TTC549 (cell line): ENCODE data around the gene LIME1.

Experiments
- FAIRE-seq: peaks from 2 replicates; lab custom pipeline; 2012; peaks lifted over from hg19 to GRCh38; lab: Jason Lieb, UNC

The LIME1 gene

DNA sequence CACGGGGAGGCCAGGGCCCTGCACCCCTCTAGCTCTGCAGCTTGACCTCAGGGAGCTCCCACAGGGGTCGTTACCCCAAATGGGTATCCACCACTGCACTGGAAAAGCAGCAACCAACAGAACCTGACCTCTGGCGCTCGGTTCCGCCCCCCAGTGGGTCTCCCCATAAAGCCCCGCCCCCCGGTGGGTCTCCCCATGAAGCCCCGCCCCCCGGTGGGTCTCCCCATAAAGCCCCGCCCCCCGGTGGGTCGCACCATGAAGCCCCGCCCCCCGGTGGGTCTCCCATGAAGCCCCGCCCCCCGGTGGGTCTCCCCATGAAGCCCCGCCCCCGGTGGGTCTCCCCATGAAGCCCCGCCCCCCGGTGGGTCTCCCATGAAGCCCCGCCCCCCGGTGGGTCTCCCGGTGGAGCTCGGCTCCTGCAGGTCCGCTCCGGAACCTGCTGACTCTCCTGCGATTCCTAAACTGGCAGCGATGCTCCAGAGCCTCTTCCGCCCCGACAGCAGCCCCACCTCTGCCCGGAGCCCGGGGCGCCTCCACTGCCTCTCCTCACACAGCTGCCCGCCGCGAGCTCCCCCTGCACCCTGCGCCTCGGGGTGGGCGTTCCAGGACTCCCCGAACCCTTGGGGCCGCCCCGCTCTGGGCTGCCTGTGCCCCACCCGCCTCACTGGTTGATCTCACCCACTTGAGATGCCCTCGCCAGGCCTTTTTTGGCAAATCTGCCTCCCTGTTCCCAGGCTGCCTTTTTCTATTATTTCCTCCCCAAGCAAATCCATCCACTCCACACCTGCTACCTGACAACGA is 15.2 kb downstream of the LIME1 start:
- no peak for FAIRE-seq

DNA sequence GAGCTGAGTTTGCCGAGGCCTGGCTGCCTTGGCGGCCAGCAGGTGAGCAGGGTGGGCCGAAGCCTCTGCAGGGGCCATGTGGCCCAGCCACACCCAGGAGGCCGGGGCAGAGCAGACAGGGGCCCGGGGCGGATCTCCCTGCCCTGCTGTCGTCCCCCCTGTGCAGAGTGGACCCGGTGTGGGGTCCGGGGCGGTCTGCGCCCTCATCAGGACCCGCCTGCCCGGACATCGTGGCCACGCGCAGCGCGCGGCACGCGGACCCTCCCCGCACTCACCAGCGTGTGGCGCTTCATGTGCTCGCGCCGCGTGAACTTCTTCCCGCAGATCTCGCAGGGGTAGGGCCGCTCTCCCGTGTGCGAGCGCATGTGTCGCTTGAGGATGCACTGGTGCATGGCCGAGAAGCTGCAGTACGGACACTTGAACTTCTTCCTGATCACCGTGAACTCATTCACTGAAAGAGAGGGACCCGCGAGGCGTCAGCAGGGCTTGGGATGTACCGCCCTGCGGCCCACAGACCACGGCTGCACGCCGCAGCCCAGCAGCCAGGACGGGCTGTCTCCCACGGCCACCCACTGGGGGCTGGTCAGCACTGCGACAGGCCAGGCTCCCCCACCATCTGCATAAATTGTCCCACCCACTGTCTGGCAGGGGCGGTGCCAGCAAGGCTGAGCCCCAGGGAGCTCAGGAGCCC is 16.1 kb downstream of the LIME1 start:
- FAIRE-seq: no peak

DNA sequence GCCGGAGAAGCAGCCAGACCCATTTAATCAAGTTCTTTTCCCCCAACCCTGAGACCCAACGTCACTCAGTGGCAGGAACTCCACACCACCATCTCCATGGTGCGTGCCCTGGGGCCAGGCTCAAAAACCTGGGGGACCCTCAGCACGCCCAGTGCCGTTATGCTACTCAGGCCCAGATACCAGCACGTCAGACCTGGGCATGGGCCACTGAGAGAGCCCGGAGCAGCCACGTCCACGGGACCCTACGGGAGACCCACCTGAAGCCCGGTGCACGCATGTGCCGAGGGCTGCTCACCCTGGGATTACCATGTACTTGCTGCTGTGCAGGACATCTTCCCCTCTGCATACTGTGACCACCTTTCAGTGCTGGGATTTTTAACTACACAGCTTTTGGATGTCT is 16.9 kb downstream of the LIME1 start:
- FAIRE-seq: no peak

DNA sequence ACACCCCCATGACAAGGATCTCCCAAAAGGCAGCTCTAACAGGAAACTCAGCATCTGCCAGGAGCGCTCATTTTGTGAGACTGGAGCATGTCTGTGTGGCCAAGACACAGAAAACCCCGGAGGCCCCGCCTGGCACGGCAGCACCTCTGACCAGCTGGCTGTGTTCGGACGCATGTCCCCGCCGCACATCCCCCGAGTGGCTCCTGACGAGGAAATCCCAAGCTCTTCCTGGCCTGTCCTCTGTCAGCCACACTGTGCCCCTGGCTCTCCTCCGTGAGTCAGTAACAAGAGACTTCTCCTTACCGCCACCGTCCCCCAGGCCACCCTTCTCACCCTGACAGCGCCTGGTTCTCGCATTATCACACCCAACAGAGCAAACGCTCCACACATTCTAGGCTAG is 17.5 kb downstream of the LIME1 start:
- FAIRE-seq: no peak

DNA sequence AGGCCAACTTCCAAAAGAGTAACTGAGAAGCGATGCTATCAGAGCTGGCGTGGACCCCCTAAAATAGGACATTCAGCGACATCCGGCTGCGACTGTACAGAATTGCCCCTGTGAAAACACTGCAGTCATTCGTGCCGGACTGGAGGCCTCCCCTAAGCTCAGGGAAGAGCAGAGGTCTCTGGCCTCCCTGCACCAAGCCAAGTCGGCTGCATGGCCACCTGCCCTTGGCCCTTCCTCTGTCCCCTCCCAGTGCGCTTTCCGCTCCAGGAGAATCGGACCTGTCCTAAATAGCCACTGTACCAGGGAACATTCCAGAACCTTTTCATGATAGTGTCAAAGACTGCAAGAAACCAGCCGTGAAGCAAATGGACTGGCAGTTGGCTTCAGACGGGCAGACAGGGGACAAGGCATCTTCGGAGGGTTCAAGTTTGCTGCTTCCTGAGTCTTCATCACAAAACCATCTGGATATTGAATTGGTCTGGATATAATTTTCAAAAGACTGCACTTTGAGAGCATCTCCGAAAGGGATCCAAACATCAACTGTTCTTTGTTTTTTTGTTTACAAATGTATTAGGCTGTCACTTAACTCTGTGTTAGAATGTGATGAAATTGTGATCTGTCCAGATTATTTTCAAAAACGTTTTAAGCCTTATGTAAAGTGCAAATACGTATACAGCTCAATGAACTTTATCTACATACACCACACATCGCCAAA is 19.6 kb downstream of the LIME1 start:
- no peak for FAIRE-seq

DNA sequence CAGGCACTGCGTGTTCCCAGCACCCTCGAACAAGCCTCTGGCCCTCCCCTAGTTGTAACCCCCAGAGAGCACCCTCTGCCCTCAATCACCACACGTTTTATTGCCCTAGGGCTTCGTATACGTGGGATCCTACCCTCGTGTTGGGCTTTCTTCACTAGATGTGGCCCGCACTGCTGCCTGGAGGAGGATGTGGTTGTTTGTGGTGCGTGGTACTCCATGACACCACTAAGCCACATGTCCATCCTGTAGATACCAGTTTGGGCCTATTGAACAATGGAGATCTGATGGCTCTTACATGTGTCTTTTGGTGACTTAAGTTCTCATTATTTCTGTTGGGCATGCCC is 20.2 kb downstream of the LIME1 start:
- no peak for FAIRE-seq

DNA sequence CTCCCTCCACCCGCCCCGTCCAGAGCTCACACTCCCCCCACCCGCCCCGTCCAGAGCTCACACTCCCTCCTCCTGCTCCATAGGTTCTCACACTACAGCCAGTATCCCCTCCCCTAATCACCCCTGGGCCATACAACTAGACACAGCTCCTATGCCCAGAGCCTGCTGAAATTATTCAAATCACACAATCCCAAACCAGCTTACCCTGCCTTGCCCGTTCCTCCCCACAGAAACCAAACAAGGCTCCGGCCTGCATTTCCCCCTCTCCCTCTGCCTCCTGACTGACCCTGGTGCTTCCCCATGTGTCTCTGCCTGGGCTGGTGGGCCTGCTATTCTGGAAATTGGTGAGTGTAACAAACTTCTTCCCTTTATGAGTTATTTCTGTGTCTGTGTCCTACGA is 21.7 kb downstream of the LIME1 start:
- no peak for FAIRE-seq

DNA sequence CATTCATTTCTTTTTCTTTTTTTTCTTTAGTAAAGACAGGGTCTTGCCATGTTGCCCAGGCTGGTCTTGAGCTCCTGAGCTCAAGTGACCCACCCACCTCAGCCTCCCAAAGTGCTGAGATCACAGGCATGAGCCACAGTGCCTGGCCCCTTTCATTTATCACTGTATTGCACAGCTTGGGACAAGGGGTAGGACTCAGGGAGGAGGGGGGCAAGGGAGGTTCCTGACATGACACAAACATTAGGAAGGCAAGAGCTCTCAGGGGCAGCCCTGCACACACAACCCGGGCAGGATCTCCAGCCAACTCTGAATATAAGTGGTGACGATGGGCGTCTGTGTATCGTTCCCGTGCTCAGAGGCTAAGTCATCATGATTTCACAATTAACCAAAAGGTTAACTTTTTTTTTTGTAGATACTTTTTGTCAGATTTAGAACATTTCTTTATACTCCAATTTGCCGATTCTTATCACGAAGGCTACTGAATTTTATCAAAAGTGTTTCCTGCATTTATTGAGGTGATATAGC is 23.0 kb downstream of the LIME1 start:
- no peak for FAIRE-seq

DNA sequence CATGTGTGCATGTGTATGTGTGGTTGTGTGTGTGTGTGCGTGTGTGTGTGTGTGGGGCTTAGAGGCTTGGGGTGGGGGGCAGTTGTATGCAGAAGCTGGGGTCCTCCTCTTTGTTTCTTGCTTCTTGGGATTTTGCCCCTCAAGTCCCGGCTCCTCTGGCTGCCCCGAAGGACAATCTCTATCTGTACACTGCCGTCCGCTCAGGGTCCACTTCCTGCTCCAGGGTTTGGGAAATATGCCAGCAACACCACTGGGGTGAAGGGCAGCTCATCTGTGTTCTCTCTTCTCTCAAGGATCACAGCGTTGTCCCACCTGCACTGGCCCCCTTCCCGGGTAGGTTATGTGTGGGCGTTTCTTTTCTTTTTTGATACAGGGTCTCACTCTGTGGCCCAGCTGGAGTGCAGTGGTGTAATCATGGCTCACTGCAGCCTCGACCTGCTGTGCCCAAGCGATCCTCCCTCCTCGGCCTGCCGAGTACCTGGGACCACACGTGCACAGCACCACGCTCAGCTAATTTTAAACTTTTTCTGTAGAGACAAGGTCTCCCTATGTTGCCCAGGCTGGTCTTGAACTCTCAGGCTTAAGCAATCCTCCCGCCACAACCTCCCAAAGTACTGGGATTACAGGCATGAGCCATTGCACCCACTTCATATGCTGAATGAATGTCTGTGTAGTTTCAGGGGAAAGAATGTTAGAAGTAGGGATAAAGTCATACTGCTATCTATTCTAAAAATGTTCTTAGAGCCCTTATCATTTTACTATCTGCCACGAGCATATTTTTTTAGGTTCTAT is 28.8 kb downstream of the LIME1 start:
- FAIRE-seq: no peak

DNA sequence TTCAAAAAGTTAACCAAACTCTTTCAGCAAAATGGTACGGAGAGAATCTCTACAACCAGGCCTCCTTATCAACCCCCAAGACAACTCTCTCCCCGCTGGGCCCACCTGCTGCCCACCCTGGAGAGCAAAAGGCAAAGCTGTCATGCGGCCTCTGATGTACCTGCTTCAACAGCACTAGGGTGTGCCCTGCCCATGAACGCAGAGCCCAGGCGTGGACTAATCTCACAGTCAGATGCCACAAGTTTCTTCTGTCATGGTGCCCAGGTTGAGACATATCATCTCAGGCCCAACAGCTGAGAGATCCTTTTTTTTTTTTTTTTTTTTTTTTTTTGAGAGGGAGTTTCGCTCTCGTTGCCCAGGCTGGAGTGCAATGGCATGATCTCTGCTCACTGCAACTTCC is 29.4 kb downstream of the LIME1 start:
- no peak for FAIRE-seq

DNA sequence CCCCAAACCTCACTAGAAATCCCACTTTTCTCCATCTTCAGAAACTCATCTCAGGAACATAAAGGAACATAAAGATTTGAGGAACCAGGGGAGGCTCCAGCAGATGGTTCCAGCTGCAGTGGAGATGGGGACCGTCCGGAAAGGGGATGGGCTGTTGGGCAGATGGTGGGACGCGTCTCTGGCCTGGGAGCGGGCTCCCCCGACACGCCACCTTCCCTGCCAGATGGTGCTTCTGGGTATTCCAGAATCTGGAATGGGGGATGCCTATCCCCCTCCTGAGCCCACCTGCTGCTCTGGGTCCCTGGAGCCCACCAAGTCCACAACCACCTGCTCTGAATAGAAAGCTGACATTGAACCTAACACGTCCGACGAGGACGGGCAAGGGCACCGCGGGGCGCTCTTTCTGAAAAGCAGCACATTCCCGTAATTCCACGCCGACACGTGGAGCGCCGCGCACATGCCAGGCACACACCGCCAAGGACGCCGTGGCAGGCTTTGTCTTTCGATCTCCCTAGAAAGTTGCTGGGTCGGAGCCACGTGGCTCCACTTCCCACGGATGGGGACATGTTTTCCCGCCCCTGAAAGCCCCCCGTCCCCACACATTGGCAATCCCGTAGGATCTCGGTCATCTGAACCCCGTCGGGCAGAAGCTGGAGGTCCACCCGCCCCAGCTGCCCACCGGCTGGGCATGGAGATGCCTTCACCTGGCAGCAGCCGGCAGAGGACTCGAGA is 30.4 kb downstream of the LIME1 start:
- no peak for FAIRE-seq

DNA sequence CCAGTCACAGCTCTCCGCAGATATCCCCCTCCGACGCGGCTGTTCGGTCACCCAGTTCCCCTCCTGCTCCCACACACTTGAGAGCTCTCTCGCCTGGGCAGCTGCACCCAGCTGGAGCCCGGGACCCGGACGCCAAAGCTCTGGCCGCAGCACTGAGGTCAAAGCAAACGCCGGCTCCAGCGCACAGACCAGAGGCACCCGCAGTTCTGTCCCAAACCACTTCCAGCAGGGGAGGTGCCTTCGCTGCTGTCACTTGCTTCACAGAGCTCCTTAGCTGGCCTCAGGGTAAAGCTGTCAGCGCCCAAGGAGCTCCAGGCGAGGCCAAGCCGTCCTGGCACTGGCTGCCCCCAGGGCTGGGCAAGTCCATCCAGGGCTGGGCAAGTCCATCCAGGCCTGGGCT is 31.0 kb downstream of the LIME1 start:
- FAIRE-seq: no peak

DNA sequence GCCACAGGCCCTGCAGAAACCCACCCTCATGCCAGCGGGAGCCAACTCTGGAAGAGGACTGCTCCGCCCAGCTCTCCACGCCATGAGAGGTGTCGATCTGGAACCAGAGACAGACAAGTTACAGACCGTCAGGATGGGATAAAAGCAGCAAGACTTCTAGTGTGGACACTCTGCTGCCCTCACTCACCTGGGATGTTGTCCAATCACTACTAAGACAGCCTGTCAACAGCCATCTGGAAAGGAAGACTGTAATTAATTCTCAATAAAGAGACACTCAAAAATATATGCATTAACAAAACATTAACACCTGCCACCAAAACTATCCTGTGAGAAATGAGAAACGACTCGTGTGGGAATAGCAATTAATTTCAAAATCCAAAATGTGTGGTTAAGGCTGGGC is 31.4 kb downstream of the LIME1 start:
- FAIRE-seq: no peak

DNA sequence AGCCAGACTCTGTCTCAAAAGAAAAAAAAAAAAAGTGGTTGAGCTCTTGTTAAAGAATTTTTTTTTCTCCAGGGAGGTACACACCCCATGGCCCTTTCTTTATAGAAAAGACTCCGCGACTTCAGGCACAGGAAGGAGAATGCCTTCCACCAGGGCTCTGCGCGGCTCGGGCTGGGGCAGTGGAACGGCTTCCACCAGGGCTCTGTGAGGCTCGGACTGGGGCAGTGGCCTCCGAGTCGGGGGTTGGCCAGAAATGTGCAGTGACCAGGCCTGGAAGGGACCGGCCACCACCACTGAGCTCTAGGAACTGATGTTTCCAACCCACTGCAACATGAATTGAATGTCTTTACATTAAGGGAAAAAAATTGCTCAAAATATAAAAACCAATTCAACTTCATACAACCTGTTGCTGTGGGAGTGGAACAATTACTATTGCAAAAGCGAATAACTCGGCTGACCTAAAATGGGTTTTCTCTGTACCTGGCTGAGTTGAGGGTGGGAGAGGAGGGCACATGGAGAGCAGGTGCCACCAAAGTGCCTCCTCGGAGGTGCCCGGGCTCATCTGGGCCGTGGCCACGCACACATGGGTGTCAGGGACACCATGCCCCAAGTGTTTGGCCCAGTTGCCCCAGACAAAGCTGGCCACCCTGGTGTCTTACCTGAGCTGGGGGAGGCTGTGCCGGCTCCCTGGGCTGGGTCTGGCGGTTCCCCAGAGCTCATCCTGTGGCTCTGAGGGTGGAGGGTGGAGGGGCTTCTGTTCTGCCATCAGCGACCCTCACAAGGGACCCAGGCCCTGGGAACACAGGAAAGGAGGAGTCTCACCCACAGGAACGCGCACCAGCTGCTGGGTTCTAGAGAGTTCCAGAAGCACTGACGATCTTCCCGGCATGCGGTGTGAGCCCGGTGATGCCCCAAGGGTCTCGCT is 32.4 kb downstream of the LIME1 start:
- no peak for FAIRE-seq

DNA sequence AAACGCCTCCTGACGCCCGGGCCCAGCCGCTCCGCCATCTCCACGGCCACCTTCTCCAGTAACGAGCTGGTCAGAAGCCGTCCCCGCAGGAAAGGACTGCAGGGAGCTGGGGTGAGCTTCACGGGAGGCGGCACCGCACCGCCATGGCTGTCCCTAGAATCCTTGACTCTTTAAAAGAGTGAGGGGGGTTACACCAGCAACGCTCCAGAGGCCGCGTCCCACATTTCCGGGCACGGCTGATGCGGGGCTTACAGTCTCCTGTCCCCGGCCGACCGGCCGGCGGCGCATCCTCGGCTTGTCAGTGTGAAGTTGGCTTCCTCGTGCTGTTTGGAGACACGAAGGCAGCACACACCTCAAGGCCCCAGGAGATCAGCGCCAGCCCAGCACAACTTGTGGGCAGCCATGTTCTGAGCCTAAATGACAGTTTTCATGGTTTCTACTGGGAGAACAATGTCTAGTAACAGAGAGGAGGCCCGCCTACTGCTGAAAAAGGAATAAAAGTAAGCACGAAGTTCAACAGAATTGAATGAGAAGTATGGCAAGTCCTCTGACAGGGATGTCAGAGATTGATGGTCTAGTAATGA is 33.5 kb downstream of the LIME1 start:
- FAIRE-seq: no peak

DNA sequence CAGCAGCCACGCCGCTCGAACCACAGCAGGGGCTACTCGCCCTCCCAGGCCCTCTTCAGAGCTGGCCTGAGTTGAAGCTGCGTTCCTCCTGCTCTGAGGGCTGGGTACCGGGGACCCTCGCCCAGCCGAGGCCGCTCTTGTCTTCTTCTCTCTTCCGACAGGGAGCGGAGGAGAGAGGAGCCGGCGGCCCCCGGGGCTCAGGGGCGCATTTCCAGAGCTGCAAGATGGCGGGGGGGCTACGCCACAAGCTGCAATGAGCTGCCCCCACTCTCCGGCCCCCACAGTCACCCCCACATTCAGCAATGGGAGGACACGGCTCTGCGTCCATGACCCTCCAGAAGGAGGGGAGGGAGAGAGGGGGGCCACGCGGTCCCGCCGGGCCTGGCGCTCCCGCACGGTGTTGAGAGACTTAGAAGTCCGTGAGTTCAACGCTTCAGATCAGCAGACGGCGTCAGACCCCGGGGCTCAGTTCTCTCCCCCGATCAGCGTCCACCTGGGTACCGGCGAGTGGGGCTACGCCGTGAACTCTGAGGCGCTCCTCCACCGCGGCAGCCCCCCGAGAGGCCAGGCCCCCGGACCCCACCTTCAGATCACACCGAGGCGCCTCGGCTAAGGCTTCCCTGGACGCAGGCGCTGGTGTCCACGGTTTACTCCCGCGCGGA is 34.7 kb downstream of the LIME1 start:
- FAIRE-seq: no peak

DNA sequence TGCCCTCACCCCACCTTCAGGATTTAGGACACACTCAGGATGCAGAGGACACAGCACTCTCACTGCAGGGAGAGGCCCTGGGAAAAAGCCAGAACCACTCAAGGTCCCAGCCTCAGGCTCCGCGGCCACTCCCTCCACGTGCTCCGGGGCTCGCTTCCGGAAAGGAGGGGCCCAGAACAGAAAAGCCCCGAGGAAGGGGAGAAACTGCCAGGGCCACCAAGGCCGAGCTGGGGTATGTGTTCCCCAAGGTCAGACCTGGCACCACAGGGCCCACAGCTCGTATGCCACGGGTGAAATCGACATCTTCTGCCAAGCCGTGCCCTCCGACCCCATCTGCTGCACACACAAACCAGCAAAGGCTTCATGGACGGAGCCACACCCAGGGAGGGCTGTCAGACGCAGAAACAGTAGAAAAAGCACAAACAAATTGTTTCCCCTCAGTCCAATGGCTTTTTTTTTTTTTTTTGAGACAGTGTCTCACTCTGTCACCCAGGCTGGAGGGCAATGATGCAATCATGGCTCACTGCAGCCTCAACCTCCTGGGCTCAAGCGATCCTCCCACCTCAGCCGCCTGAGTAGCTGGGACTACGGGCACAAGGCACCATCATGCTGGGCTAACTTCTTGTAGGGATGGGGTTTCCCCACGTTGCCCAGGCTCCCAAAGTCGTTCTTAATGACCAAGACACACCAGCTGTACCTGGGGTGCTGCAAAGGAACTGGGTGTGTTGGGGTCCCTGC is 36.5 kb downstream of the LIME1 start:
- FAIRE-seq: no peak

DNA sequence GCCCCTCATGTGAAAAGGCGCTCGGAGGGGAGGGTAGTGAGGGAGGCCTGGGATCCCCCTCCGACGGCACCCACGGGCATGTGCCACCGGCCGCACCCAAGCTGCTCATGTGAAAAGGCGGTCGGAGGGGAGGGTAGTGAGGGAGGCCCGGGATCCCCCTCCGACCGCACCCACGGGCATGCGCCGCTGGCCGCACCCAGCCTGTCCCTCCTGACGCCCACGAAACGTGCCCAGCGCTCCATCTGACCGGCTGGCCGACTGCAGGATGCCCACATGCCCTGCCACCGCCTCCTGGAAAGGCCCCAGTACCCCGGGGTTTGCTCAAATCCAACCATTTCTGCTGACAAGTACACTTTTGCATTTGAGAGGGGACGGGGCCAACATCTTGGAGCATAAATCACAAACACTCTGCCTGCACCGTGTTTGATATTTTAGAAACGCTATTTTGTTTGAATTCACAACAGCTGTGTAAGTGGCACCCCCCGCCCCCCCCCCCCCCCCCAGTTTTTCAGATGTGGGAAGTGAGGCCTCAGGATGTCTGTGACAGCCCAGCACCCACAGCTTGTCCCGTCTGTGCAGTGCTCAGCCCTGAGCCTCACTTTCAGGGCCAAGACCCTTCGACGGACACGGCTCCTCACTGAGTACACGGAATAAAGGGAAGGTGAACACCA is 37.2 kb downstream of the LIME1 start:
- FAIRE-seq: no peak
